ENCODE results near the gene FEM1B.

FEM1B gene

GRCh38 chr15:68231102-68231818, 46.3 kb upstream of the FEM1B start (continued):
- TF ChIP-seq PRDM4 (tag by site-specific recombination; IDR thresholded peaks at IDR 0.05) (no peak), ZIC2 (tag by site-specific recombination; IDR thresholded peaks at IDR 0.05) (peak; percentile 67), ZNF311 (tag by site-specific recombination; IDR thresholded peaks at IDR 0.05; ENCODE audit: borderline replicate concordance) (no peak), ZNF629 (tag by site-specific recombination; IDR thresholded peaks at IDR 0.05) (peak; percentile 80), ZBTB17 (tag by site-specific recombination; IDR thresholded peaks at IDR 0.05) (peak; percentile 56), PATZ1 (tag by site-specific recombination; IDR thresholded peaks at IDR 0.05) (0 out of 2 replicates have a peak, but pooled peaks have one; percentile 12), ZNF658 (tag by site-specific recombination; IDR thresholded peaks at IDR 0.05) (no peak), ZNF561 (tag by site-specific recombination; IDR thresholded peaks at IDR 0.05; ENCODE audit: borderline replicate concordance) (0 out of 2 replicates have a peak, but pooled peaks have one; percentile 46), ZSCAN16 (tag by site-specific recombination; IDR thresholded peaks at IDR 0.05) (peak; percentile 43; the same call in 1 of the 2 replicates), ZBTB21 (tag by site-specific recombination; IDR thresholded peaks at IDR 0.05) (peak; percentile 72), ZNF132 (tag by site-specific recombination; IDR thresholded peaks at IDR 0.05; ENCODE audit: borderline replicate concordance) (no peak)
- TF ChIP-seq, protein P1, sequence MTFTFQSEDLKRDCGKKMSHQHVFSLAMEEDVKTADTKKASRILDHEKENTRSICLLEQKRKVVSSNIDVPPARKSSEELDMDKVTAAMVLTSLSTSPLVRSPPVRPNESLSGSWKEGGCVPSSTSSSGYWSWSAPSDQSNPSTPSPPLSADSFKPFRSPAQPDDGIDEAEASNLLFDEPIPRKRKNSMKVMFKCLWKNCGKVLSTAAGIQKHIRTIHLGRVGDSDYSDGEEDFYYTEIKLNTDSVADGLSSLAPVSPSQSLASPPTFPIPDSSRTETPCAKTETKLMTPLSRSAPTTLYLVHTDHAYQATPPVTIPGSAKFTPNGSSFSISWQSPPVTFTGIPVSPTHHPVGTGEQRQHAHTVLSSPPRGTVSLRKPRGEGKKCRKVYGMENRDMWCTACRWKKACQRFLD (tag by site-specific recombination; IDR thresholded peaks at IDR 0.05), result no peak

- POLR2A ChIA-PET, result interaction anchor here (1.0 to 1.2 kb wide), 2 partner anchors 45 to 126 kb away, joined by 3 to 10 read pairs; partner anchors contain the start of gene FEM1B
- TF ChIP-seq HIC1 (tag by site-specific recombination; IDR thresholded peaks at IDR 0.05), result no peak
- no peak for TF ChIP-seq ZBTB1 (tag by site-specific recombination; IDR thresholded peaks at IDR 0.05)
- TF ChIP-seq, protein P1 (tag by site-specific recombination; IDR thresholded peaks at IDR 0.05), result no peak
- no peak for TF ChIP-seq ZBTB20 (tag by site-specific recombination; IDR thresholded peaks at IDR 0.05)
- no peak for TF ChIP-seq ZNF184 (tag by site-specific recombination; IDR thresholded peaks at IDR 0.05)
- TF ChIP-seq ZNF449 (tag by site-specific recombination; IDR thresholded peaks at IDR 0.05), result no peak
- TF ChIP-seq ZNF157 (tag by site-specific recombination; IDR thresholded peaks at IDR 0.05), result no peak
- H3K27ac ChIP-seq (ENCODE audit: extremely low read depth, low read depth, low read length), result no peak overlapping the region
- H3K9me3 ChIP-seq (ENCODE audit: control insufficient read depth, insufficient read depth, low read depth, low read length), result no peaks in the 10 kb centered on the region
- H3K36me3 ChIP-seq (ENCODE audit: control insufficient read depth in 2 of 2, insufficient read depth in 1 of 2, low read length in 2 of 2), result no peaks in the 10 kb centered on the region
- peaks cover 4% of the 10 kb centered on the region; the same call in 1 of the 2 replicates for H3K4me1 ChIP-seq (ENCODE audit: control insufficient read depth, insufficient read depth, low read length)
- no peak overlapping the region for H3K4me3 ChIP-seq (ENCODE audit: low read depth, low read length)
- CTCF ChIA-PET, result interaction anchor here (0.6 to 1.3 kb wide), 2 partner anchors 20 to 320 kb away, joined by 3 to 4 read pairs; no protein-coding TSS in a partner anchor
Measured at GRCh38 chr15:68232449-68232848, 45.1 kb upstream of the FEM1B start.
